Keratinocyte (primary cell): ENCODE measurements around the gene CACNA1E.

ENCODE experiments used
- CTCF ChIP-seq, 3 experiments: IDR thresholded peaks in 1 of 3; conservative IDR thresholded peaks in 1 of 3; optimal IDR thresholded peaks in 1 of 3; 2 replicates in 2 of 3; 3 replicates in 1 of 3; pipeline versions ENCODE3 to v1.5.1; 2011; ENCODE audit warnings: low read length in 3 of 3, mild to moderate bottlenecking in 3 of 3, moderate library complexity in 2 of 3, control low read depth in 1 of 3, inconsistent platforms in 1 of 3; ENCODE audit not compliant: insufficient read depth in 2 of 3; ENCODE audit errors: extremely low read depth in 1 of 3
- EZH2 ChIP-seq: IDR thresholded peaks from one replicate; pipeline ENCODE4 v1.6.1; 2012; ENCODE audit warnings: inconsistent platforms, mild to moderate bottlenecking, low read length, moderate library complexity

GRCh38 chr1:181486098-181486420 is 2.7 kb downstream of the CACNA1E start:
- TF ChIP-seq CTCF (optimal IDR thresholded peaks at IDR 0.05 in 1 of 3, IDR thresholded peaks at IDR 0.05 in 1 of 3, conservative IDR thresholded peaks at IDR 0.05 in 1 of 3; ENCODE audit: extremely low read depth in 1 of 3, insufficient read depth in 2 of 3, low read length in 3 of 3) (peak in 2 of 3 experiments; percentile 11 to 28), EZH2 (no peak)
